Activated T-cell treated with anti-CD3 and anti-CD28 coated beads, Interleukin-2, amount 50 U/mL, for 24 hours (primary cell): ENCODE results near the gene DDX42.
A peak's percentile ranks its signal among the peaks of the same experiment; 100 is the strongest.
"Not testable (repeated sequence)": the region's sequence is repeated elsewhere in the genome, so short reads cannot be mapped to it uniquely, and the experiment has no call there.

Source experiments
- DNase-seq: peaks from one replicate; pipeline ENCODE4 v3.0.0-alpha.2; 2020
- H3K27ac Mint-ChIP-seq: 2 replicates; pipeline ENCODE4 v1.8.0; 2020; ENCODE audit warnings: mild to moderate bottlenecking, mixed read lengths
- H3K27me3 Mint-ChIP-seq: 2 replicates; pipeline ENCODE4 v1.8.0; 2020; ENCODE audit warnings: mixed read lengths
- H3K36me3 Mint-ChIP-seq: 2 replicates; pipeline ENCODE4 v1.8.0; 2020; ENCODE audit warnings: low read depth, mixed read lengths
- H3K4me1 Mint-ChIP-seq: 2 replicates; pipeline ENCODE4 v1.8.0; 2020; ENCODE audit warnings: low read depth, mixed read lengths
- H3K4me3 Mint-ChIP-seq: 2 replicates; pipeline ENCODE4 v1.8.0; 2020; ENCODE audit warnings: mild to moderate bottlenecking, moderate library complexity, mixed read lengths
- H3K9me3 Mint-ChIP-seq: 2 replicates; pipeline ENCODE4 v1.8.0; 2020; ENCODE audit warnings: mixed read lengths

Gene DDX42

DNA sequence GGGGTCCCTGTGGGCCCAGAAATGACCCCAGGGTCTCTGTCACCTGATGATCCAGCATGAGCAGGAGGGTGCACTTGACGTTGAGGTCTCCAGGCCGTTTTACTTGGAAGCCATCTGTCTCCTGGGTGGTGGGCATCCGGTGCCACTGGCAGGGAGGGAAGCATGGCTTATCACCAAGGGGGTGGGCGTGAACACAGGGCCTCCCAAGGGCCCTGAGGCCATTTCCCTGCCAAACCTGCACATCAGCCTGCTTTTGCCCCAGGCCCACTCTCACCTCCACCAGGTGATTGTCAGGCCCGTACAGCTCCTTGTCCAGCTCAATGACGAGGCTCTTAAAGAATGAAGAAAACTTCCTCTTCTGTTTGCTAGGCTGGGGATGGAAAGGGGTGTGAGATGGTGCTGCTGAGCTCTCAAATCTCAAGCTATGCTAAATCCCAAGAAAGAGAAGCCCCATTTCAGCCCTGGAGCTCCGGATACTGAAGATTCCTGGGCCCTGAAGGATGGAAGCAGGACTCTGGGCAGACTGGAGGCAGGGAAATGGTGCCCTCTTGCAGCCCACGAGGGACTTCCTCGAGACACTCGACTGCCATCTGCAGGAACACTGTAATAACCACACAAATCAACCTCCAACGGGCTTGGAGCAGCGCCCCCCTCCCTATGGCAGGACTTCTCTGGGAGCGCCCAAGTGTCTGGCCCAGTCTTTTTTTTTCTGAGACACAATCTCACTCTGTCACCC, 60.6 kb downstream of the DDX42 start:
- H3K9me3 Mint-ChIP-seq, result no peaks in the 10 kb centered on the region
- peak; percentile 72 for DNase-seq
- no peaks in the 10 kb centered on the region for H3K27me3 Mint-ChIP-seq
- no peak overlapping the region for H3K4me3 Mint-ChIP-seq
- H3K4me1 Mint-ChIP-seq, result peaks cover 66% of the 10 kb centered on the region
- H3K27ac Mint-ChIP-seq, result peak overlapping the region; percentile 91
- H3K36me3 Mint-ChIP-seq, result peaks cover 79% of the 10 kb centered on the region

DNA sequence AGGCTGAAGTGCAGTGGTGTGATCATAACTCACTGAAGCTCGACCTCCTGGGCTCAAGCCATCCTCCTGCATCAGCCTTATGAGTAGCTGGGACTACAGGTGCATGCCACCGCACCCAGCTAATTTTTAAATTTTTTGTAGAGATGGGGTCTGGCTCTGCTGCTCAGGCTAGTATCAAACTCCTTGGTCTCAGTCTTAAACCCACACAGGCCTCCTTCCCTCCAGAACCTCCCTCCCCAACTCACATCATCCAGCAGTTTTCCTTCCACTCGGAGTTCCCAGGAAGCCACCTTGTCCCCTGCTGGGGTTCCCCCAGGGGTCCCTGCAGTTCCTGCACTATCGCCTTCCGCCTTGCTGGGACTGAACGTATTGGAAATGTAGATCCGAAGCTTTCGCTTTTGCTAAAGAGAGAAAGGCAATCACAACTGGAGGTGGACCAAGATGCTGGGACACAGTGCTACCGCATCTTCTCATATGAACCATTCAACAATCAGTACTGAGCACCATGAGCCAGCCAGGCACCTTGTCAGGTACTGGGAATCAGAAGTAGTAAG, 61.3 kb downstream of the DDX42 start:
- Mint-ChIP-seq H3K36me3 (peaks cover 72% of the 10 kb centered on the region), H3K27ac (peak overlapping the region; percentile 91), H3K27me3 (no peaks in the 10 kb centered on the region), H3K4me1 (peaks cover 64% of the 10 kb centered on the region), H3K9me3 (no peaks in the 10 kb centered on the region), H3K4me3 (no peak overlapping the region)
- DNase-seq, result no peak

DNA sequence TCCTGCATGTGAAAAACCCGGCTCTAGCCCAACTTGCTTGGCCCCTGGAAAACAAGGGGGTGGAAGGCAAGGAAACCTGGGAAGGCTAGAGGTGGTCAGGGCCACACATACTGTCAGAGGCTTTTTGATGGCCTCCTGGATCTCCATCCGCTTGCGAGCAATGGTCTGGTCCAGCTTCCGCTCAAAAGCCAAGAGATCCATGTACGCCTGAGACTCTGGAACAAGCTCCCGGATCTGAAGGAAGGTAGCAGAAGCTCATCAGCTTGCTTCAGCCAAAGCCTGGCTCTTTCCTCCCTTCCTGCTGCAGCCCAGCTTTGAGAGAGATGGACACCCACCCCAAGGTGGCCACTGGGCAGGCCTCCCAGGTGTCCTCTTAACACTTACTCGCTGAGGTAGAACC, 62.8 kb downstream of the DDX42 start:
- Mint-ChIP-seq H3K4me1 (peaks cover 60% of the 10 kb centered on the region), H3K27ac (peak overlapping the region; percentile 20), H3K27me3 (no peaks in the 10 kb centered on the region), H3K9me3 (no peaks in the 10 kb centered on the region), H3K36me3 (peaks cover 72% of the 10 kb centered on the region), H3K4me3 (no peak overlapping the region)
- DNase-seq, result no peak

DNA sequence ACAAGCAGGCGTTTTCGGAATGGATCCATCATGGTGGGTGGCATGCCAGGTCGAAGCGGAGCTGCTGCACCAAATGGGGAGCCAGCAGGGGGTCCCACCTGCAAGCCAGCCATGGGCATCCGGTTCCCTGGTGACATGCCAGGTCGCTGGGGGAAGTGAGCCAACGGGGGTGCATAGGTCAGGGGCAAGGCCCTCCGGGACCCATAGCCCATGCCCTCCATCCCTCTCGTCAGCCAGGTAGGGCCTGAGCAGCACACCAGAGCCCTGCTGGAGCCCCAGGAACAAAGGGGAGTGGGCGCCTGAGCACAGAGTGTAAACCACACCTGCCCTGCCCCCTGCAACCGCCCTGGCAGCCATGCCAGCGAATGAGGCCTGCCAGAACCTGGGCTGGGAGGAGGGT, 63.5 kb downstream of the DDX42 start:
- Mint-ChIP-seq H3K27me3 (no peaks in the 10 kb centered on the region), H3K4me1 (peaks cover 55% of the 10 kb centered on the region), H3K4me3 (no peak overlapping the region), H3K9me3 (no peaks in the 10 kb centered on the region), H3K36me3 (peaks cover 70% of the 10 kb centered on the region), H3K27ac (peak overlapping the region; percentile 20)
- no peak for DNase-seq

DNA sequence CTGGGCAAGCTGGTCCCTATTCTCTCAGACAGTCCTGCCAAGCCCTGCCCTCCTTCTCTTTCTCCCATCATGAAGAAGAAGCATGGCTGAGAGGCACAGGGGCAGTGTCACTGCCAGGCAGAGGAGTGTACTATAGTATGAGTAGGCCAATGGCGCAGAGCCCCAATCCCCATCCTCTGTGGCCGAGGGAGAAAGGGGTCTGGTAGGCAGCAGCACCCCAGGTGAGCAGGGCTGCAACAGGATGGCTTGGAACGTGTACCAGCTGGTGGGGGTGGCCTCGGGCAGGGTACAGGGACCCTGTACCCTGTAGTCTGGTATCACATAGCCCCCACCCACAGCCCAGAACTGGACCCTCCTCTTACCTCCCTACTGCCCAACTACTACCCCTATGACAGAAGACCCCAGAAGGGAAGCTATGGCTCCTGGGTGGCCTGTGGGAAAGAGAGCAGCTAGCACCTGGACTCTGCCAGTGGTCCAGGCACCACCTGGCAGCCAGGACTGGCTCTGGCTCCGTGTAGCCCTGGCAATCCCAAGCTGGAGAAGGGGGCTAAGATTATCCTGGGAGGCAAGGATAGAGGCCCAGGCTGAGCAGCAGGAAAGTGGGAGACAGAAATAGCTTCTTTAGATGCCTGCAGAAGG, 64.1 kb downstream of the DDX42 start:
- H3K4me1 Mint-ChIP-seq, result peaks cover 55% of the 10 kb centered on the region
- H3K27ac Mint-ChIP-seq, result peak overlapping the region; percentile 80

DNA sequence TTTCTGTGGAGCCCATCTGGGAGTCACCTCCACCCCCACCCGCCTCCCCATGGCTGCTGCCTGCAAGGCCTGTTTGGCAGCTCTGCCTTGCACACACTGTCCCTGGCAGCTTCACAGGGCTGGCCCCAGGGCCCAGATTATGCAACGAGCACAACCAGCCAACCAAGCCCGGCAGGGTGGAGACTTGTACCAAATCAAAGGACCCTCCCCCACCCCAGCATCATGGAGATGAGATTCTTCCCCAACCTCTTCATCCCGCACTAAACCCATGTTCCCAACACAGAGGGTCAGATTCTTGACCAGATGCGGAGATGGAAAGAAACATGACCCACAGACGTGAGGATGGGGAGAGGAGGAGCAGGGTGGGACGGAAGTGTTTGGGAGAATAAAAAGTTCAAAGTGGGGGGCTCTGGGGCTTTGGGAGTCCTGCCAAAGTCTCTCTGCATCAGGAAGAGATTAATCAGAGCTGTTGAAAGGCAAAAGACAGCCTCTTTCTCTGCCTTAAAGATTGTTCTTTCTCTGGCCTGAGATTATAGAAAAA, 64.7 kb downstream of the DDX42 start:
- peak overlapping the region; percentile 80 for H3K27ac Mint-ChIP-seq
- H3K27me3 Mint-ChIP-seq, result no peaks in the 10 kb centered on the region
- DNase-seq, result no peak
- no peaks in the 10 kb centered on the region for H3K9me3 Mint-ChIP-seq
- peak overlapping the region; percentile 97 for H3K4me3 Mint-ChIP-seq
- peaks cover 57% of the 10 kb centered on the region for H3K4me1 Mint-ChIP-seq
- peaks cover 60% of the 10 kb centered on the region for H3K36me3 Mint-ChIP-seq

More for the DNA sequence above, 64.1 kb downstream of the DDX42 start:
- DNase-seq, result no peak
- H3K9me3 Mint-ChIP-seq, result no peaks in the 10 kb centered on the region
- no peaks in the 10 kb centered on the region for H3K27me3 Mint-ChIP-seq
- H3K36me3 Mint-ChIP-seq, result peaks cover 65% of the 10 kb centered on the region
- H3K4me3 Mint-ChIP-seq, result no peak overlapping the region

DNA sequence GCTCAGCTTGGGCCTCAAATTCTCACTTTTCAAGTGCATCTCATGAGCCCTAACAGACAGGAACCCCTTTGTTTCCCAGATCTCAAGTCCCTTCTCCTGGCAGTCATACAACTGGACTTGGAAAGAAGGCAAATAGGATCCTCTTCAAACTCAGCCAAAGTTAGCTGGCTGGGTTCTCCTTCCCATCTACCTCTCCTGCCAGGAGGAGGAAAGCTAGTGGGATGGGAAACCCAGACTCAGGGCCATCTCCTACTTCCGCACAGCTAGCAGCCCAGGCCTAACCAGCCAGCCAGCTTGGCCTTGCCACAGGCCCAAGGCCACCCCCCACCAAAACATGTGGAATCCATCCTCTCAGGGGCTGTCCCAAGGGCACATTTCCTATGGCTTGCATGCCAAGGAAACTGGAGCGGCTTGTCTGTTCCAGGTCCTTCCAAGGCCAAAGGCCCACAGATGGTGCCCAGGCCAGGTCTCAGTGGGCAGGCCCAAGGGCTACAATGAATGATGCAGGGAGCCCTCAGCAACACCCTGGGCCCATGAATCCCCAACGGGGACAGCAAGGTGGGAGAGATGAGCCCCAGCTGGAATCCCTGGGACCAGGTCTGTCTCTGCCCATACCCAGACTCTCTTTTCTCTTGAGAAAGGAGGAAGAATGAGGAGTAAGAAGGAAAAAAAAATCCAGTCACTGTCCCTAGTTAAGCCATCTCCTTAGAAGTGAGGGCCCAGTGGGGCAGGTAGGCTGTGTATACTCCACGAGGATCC, 66.8 kb downstream of the DDX42 start:
- peak overlapping the region; percentile 97 for H3K4me3 Mint-ChIP-seq
- H3K27ac Mint-ChIP-seq, result peak overlapping the region; percentile 95
- DNase-seq, result no peak

DNA sequence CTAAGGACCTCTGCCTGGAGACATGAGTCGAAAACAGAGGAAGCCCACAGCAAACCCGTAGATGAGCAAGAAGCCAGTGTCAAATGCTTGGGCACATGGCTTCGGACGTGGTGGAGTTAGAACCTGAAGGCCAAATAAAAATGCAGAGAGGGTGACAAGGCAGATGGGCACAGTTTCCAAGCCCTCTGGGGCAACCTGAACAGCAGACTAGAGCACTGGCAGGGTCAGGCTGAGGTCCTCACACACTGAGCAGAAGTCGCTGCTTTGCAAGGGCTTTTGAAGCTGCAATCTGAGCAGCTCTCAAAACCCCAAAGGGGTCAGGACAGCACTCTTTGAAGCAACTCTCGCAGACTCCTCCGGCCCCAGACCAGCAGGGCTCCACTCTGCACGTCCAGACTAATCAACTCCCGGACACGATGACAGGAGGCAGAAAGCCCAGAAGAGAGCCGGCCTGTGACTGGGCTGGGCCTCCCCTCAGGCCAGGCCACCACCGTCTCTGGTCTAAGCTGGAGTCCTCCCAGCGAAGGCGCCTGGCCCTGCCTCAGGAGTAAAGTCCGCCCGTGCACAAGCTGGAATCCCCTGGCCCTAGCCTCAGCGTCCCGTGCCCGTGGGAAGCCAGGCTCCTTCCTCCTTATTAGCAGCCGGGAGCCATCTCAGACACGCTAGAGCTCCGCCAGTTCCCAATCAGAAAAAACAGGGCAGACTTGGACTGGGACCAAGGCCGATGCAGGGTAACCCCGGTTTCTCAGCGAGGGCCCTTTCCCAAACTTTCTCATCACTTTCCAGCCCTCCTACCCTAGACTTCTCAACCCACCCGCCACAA, 67.6 kb downstream of the DDX42 start:
- DNase-seq, result no peak
- H3K27me3 Mint-ChIP-seq, result no peaks in the 10 kb centered on the region
- H3K9me3 Mint-ChIP-seq, result no peaks in the 10 kb centered on the region
- H3K27ac Mint-ChIP-seq, result peak overlapping the region; percentile 95
- peaks cover 43% of the 10 kb centered on the region for H3K4me1 Mint-ChIP-seq
- H3K36me3 Mint-ChIP-seq, result peaks cover 31% of the 10 kb centered on the region
- peak overlapping the region; percentile 97 for H3K4me3 Mint-ChIP-seq

More for the DNA sequence above, 66.8 kb downstream of the DDX42 start:
- Mint-ChIP-seq H3K9me3 (no peaks in the 10 kb centered on the region), H3K27me3 (no peaks in the 10 kb centered on the region), H3K36me3 (peaks cover 39% of the 10 kb centered on the region), H3K4me1 (peaks cover 45% of the 10 kb centered on the region)

DNA sequence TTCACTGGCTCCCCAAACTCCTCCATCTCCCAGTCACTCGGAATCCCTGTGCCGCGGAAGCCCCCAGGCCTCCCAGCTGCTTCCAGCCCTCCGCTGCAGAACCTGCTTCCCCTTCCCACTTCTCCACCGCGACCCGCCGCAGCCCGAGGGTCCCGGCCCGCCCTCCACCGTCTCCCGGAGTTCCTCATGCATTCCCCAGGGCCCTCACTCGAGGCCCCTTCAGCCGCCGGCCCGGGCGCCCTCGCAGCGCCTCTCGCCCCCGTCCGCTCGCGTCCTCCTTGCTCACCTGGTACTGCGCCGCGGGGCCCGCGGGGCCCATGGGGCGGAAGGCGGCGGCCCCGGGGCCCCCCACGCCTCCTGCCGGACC, 68.2 kb downstream of the DDX42 start:
- H3K4me1 Mint-ChIP-seq, result peaks cover 42% of the 10 kb centered on the region
- peaks cover 25% of the 10 kb centered on the region for H3K36me3 Mint-ChIP-seq
- H3K27ac Mint-ChIP-seq, result peak overlapping the region; percentile 95
- peak overlapping the region; percentile 97 for H3K4me3 Mint-ChIP-seq
- no peaks in the 10 kb centered on the region for H3K27me3 Mint-ChIP-seq
- no peak for DNase-seq
- H3K9me3 Mint-ChIP-seq, result no peaks in the 10 kb centered on the region

DNA sequence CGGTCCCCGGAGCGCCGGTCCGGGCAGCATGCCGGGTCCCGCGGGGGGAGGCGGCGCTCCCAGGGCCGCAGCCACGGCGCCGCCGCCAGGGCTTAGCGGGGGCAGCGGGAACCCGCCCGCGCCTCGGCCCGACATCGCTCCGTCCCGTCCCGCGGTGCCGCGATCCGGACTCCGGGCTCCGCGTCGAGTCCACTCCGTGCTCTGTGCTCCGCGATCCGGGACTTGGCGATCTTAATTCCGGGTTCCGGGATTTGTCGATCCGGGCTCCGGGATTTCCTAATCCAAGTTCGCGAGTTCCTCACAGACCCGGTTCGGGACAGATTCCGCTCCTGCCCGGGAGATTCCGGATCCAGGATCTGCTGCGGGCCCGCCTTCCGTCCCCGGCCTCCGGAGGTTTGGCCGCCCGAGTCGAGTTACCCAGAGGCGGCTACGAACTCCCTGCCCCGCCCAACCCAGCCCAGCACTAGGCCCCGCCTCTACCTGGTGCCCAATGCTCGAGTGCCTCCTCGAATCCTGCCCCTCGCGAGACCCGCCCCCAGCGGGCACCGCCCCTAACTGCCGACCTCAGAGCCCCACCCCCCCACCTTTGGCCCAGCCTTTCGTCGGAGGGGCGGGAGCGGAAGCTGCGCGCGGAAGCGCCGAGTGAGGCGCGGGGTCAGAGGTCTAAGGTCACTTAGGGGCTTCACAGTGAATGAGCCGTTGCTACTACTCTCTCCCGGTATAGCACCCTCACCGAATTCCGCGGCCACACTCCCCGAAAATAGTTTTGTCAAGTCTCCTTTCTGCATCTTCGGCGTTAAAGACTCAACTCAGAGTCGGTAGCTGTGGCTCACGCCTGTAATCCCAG, 68.8 kb downstream of the DDX42 start, which contains the start of gene SMARCD2:
SMARCD2 (minus strand) TSS at position 146 of the 847 bp plus-strand sequence; CDS start at position 135, 11 bp downstream.
- Mint-ChIP-seq H3K4me3 (peak within 1 kb of the TSS; percentile 97), H3K9me3 (no peaks in the 10 kb centered on the region), H3K4me1 (peaks cover 44% of the 10 kb centered on the region), H3K36me3 (peaks cover 24% of the 10 kb centered on the region), H3K27ac (peak within 1 kb of the TSS; percentile 95), H3K27me3 (no peaks in the 10 kb centered on the region)
- peak; percentile 99 for DNase-seq

DNA sequence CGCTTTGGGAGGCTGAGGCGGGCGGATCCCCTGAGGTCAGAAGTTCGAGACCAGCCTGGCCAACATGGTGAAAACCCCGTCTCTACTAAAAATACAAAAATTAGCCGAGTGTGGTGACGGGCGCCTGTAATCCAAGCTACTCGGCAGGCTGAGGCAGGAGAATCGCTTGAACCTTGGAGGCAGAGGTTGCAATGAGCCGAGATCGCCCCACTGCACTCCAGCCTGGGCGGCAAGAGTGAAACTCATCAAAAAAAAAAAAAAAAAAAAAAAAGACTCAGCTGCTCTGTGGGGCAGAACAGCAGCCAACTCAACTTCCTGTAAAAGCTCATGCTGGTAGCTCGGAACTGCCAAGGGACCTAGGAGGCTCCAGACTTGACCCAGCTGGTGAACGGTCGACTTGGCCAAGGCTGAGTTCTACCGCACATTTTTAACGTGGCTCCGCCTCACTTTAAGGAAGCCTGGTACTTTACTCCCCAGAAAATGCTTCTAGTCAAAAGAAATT, 69.5 kb downstream of the DDX42 start:
- H3K9me3 Mint-ChIP-seq, H3K27me3 Mint-ChIP-seq, DNase-seq: not testable (repeated sequence)
- Mint-ChIP-seq H3K27ac (peak overlapping the region; percentile 95), H3K36me3 (peaks cover 22% of the 10 kb centered on the region), H3K4me3 (peak overlapping the region; percentile 88), H3K4me1 (peaks cover 44% of the 10 kb centered on the region)

DNA sequence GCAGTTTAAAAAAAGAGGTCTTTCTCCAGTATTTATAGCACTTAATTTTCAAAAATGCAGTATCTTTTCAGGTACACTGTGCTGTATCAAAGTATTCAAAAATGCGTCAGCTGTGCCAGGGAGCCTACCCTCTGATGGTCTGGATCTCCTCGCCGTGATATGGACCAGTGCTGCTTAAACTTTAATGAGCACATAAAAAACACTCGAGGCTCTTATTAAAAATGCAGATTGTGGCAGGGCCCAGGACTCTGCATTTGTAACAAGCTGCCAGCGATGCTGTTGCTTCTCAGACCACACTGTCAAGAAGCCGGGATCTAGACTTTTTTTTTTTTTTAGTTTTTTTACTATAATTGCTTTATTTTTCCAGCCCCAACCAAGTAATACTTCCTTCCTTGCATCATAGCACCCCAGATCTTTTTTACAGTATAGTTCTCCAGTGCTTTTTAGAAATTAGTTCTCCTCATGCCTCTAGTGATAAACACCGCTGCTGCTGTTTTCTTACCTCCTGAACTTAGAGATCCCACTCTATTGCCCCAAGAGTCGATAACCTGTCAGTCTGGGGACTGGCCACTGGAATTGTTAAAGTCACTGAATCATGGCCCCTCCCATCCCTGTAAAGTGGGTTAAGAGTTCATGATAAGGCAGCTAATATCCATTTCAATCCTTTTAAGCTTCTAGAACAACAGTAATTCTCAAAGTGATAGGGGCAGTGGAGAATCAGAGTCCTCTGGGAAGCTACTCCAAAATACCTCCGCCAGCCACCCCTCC, 70.1 kb downstream of the DDX42 start:
- H3K4me3 Mint-ChIP-seq, result peak overlapping the region; percentile 88
- peaks cover 22% of the 10 kb centered on the region for H3K36me3 Mint-ChIP-seq
- no peaks in the 10 kb centered on the region for H3K27me3 Mint-ChIP-seq
- peaks cover 44% of the 10 kb centered on the region for H3K4me1 Mint-ChIP-seq
- peaks cover 7% of the 10 kb centered on the region for H3K9me3 Mint-ChIP-seq
- H3K27ac Mint-ChIP-seq, result peak overlapping the region; percentile 95
- no peak for DNase-seq
